ENCODE measurements around the gene JCAD.
"Not testable (repeated sequence)": the region's sequence is repeated elsewhere in the genome, so short reads cannot be mapped to it uniquely, and the experiment has no call there.

Gene JCAD

GRCh38 chr10:30029164-30029871 is 30.1 kb downstream of the JCAD start:
- peaks cover 0 to 4% of the 10 kb centered on the region in 2 donors for H3K27me3 Mint-ChIP-seq
- no peak overlapping the region for H3K4me3 Mint-ChIP-seq
- no peak overlapping the region for H3K27ac Mint-ChIP-seq
- peaks cover 20 to 32% of the 10 kb centered on the region in 2 donors for H3K4me1 Mint-ChIP-seq
- no peaks in the 10 kb centered on the region for H3K9me3 Mint-ChIP-seq
- H3K36me3 Mint-ChIP-seq = no peaks in the 10 kb centered on the region
- ATAC-seq (replicated peaks) (no peak), DNase-seq (no peak)

GRCh38 chr10:30028738-30029030 is 30.7 kb downstream of the JCAD start:
- Mint-ChIP-seq H3K9me3 (no peaks in the 10 kb centered on the region), H3K36me3 (no peaks in the 10 kb centered on the region), H3K4me1 (peaks cover 19 to 31% of the 10 kb centered on the region in 2 donors), H3K4me3 (no peak overlapping the region), H3K27ac (no peak overlapping the region), H3K27me3 (peaks cover 0 to 4% of the 10 kb centered on the region in 2 donors)
- no peak for DNase-seq
- no peak for ATAC-seq (replicated peaks)

- Mint-ChIP-seq H3K4me1 (peaks cover 17 to 26% of the 10 kb centered on the region in 2 donors), H3K4me3 (peak overlapping the region; percentile 73 to 83), H3K27ac (peak overlapping the region; percentile 92), H3K36me3 (no peaks in the 10 kb centered on the region), H3K9me3 (no peaks in the 10 kb centered on the region), H3K27me3 (peaks cover 0 to 4% of the 10 kb centered on the region in 2 donors)
- no peak for DNase-seq
- ATAC-seq (replicated peaks) = peak in 1 of 2 donors; percentile 6
These were observed 31.2 kb downstream of the JCAD start for GRCh38 chr10:30028006-30028737.

- Mint-ChIP-seq H3K27me3 (peaks cover 0 to 4% of the 10 kb centered on the region in 2 donors), H3K9me3 (no peaks in the 10 kb centered on the region), H3K36me3 (no peaks in the 10 kb centered on the region), H3K27ac (peak overlapping the region; percentile 92), H3K4me3 (peak overlapping the region; percentile 73 to 83), H3K4me1 (peaks cover 17 to 24% of the 10 kb centered on the region in 2 donors)
- DNase-seq (peak; percentile 82), ATAC-seq (replicated peaks) (peak; percentile 95 to 98)
These were observed 32.1 kb downstream of the JCAD start for GRCh38 chr10:30027057-30028005.

- peak overlapping the region; percentile 92 for H3K27ac Mint-ChIP-seq
- peak overlapping the region; percentile 73 to 83 for H3K4me3 Mint-ChIP-seq
- H3K4me1 Mint-ChIP-seq = peaks cover 17 to 24% of the 10 kb centered on the region in 2 donors
These were observed 32.8 kb downstream of the JCAD start for GRCh38 chr10:30026578-30026977.

GRCh38 chr10:30026080-30026479 is 33.3 kb downstream of the JCAD start:
- H3K4me3 Mint-ChIP-seq = no peak overlapping the region
- no peak overlapping the region for H3K27ac Mint-ChIP-seq

More at GRCh38 chr10:30026578-30026977, 32.8 kb downstream of the JCAD start:
- Mint-ChIP-seq H3K27me3 (peaks cover 0 to 4% of the 10 kb centered on the region in 2 donors), H3K9me3 (no peaks in the 10 kb centered on the region), H3K36me3 (no peaks in the 10 kb centered on the region)
- no peak for DNase-seq
- no peak for ATAC-seq (replicated peaks)

GRCh38 chr10:30025428-30025827 is 34.0 kb downstream of the JCAD start:
- H3K4me1 Mint-ChIP-seq = peaks cover 17 to 24% of the 10 kb centered on the region in 2 donors
- not testable (repeated sequence) for DNase-seq; H3K4me3 Mint-ChIP-seq; H3K9me3 Mint-ChIP-seq; H3K36me3 Mint-ChIP-seq; H3K27ac Mint-ChIP-seq; ATAC-seq (replicated peaks); H3K27me3 Mint-ChIP-seq

More at GRCh38 chr10:30026080-30026479, 33.3 kb downstream of the JCAD start:
- DNase-seq (no peak), ATAC-seq (replicated peaks) (no peak)
- no peaks in the 10 kb centered on the region for H3K9me3 Mint-ChIP-seq
- no peaks in the 10 kb centered on the region for H3K36me3 Mint-ChIP-seq
- peaks cover 0 to 4% of the 10 kb centered on the region in 2 donors for H3K27me3 Mint-ChIP-seq
- peaks cover 17 to 24% of the 10 kb centered on the region in 2 donors for H3K4me1 Mint-ChIP-seq

GRCh38 chr10:30022590-30022989 is 36.8 kb downstream of the JCAD start:
- H3K9me3 Mint-ChIP-seq = no peaks in the 10 kb centered on the region
- ATAC-seq (replicated peaks) (no peak), DNase-seq (no peak)
- no peaks in the 10 kb centered on the region for H3K36me3 Mint-ChIP-seq
- peaks cover 9 to 19% of the 10 kb centered on the region in 2 donors for H3K27me3 Mint-ChIP-seq
- no peak overlapping the region for H3K4me3 Mint-ChIP-seq
- H3K27ac Mint-ChIP-seq = no peak overlapping the region
- peaks cover 11 to 17% of the 10 kb centered on the region in 2 donors for H3K4me1 Mint-ChIP-seq

- no peak for DNase-seq
- Mint-ChIP-seq H3K9me3 (no peaks in the 10 kb centered on the region), H3K4me3 (no peak overlapping the region), H3K27ac (no peak overlapping the region), H3K36me3 (no peaks in the 10 kb centered on the region), H3K27me3 (peaks cover 9 to 24% of the 10 kb centered on the region in 2 donors), H3K4me1 (peaks cover 0 to 3% of the 10 kb centered on the region in 2 donors)
- ATAC-seq (replicated peaks) = peak; percentile 56 to 80
These were observed 39.9 kb downstream of the JCAD start for GRCh38 chr10:30019468-30019867.

GRCh38 chr10:30018496-30018895 is 40.9 kb downstream of the JCAD start:
- Mint-ChIP-seq H3K27me3 (peaks cover 9 to 24% of the 10 kb centered on the region in 2 donors), H3K36me3 (no peaks in the 10 kb centered on the region)

GRCh38 chr10:30017966-30018365 is 41.4 kb downstream of the JCAD start:
- peaks cover 9 to 24% of the 10 kb centered on the region in 2 donors for H3K27me3 Mint-ChIP-seq
- no peaks in the 10 kb centered on the region for H3K9me3 Mint-ChIP-seq
- H3K36me3 Mint-ChIP-seq = no peaks in the 10 kb centered on the region
- H3K27ac Mint-ChIP-seq = no peak overlapping the region
- H3K4me3 Mint-ChIP-seq = no peak overlapping the region
- H3K4me1 Mint-ChIP-seq = peaks cover 0 to 3% of the 10 kb centered on the region in 2 donors
- DNase-seq (no peak), ATAC-seq (replicated peaks) (no peak)

More at GRCh38 chr10:30018496-30018895, 40.9 kb downstream of the JCAD start:
- Mint-ChIP-seq H3K4me1 (peaks cover 0 to 3% of the 10 kb centered on the region in 2 donors), H3K9me3 (no peaks in the 10 kb centered on the region), H3K4me3 (no peak overlapping the region), H3K27ac (no peak overlapping the region)
- DNase-seq (no peak), ATAC-seq (replicated peaks) (no peak)

- H3K27me3 Mint-ChIP-seq = peaks cover 9 to 24% of the 10 kb centered on the region in 2 donors
- H3K27ac Mint-ChIP-seq = no peak overlapping the region
- no peaks in the 10 kb centered on the region for H3K36me3 Mint-ChIP-seq
- DNase-seq (no peak), ATAC-seq (replicated peaks) (no peak)
- H3K4me1 Mint-ChIP-seq = peaks cover 0 to 3% of the 10 kb centered on the region in 2 donors
- H3K9me3 Mint-ChIP-seq = no peaks in the 10 kb centered on the region
- H3K4me3 Mint-ChIP-seq = no peak overlapping the region
These were observed 41.8 kb downstream of the JCAD start for GRCh38 chr10:30017556-30017955.

GRCh38 chr10:30014511-30014910 is 44.9 kb downstream of the JCAD start:
- Mint-ChIP-seq H3K4me3 (no peak overlapping the region), H3K27ac (no peak overlapping the region), H3K36me3 (no peaks in the 10 kb centered on the region), H3K4me1 (peaks cover 0 to 3% of the 10 kb centered on the region in 2 donors), H3K9me3 (no peaks in the 10 kb centered on the region), H3K27me3 (peaks cover 9 to 21% of the 10 kb centered on the region in 2 donors)
- no peak for DNase-seq
- no peak for ATAC-seq (replicated peaks)

- no peaks in the 10 kb centered on the region for H3K9me3 Mint-ChIP-seq
- no peaks in the 10 kb centered on the region for H3K36me3 Mint-ChIP-seq
- peaks cover 0 to 3% of the 10 kb centered on the region in 2 donors for H3K4me1 Mint-ChIP-seq
- ATAC-seq (replicated peaks) = no peak
- H3K4me3 Mint-ChIP-seq = no peak overlapping the region
- DNase-seq = no peak
- H3K27ac Mint-ChIP-seq = no peak overlapping the region
- peaks cover 8 to 15% of the 10 kb centered on the region in 2 donors for H3K27me3 Mint-ChIP-seq
These were observed 45.6 kb downstream of the JCAD start for GRCh38 chr10:30013757-30014156.
